Epithelial cell of esophagus (primary cell): ENCODE measurements around the gene YTHDC1.

ENCODE experiments used
- DNase-seq: peaks from one replicate; pipeline ENCODE4 v3.0.0; 2010; ENCODE audit warnings: low read depth
- H3K4me3 ChIP-seq: 2 replicates; pipeline ENCODE4 v1.5.1; 2011; ENCODE audit warnings: mild to moderate bottlenecking, low read length, control low read depth
- TF ChIP-seq, protein P1 (sequence below): IDR thresholded peaks from 2 replicates; pipeline ENCODE4 v1.5.1; 2011; ENCODE audit warnings: low read depth, mild to moderate bottlenecking, low read length, control low read depth, inconsistent platforms; ENCODE audit not compliant: insufficient read depth; ENCODE audit errors: missing control alignments

The YTHDC1 gene

DNA sequence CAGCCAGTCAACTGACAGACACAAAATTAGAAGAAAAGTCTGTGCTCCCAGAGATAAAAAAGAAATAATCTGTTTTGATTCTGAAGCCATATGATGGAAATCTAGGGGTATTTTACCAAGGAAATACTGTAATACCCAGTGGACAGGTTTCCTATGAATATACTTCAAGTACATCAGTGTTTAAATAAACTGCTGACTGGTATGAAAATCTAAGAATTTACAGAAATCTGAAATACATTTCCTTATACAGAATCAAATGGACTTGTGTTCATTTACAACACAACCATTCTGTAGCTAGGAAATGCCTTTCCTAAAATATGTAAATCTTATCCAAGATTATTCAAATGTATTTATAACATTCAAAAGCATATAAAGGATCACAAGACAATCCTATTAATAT, 13.4 kb downstream of the YTHDC1 start:
- TF ChIP-seq, protein P1, sequence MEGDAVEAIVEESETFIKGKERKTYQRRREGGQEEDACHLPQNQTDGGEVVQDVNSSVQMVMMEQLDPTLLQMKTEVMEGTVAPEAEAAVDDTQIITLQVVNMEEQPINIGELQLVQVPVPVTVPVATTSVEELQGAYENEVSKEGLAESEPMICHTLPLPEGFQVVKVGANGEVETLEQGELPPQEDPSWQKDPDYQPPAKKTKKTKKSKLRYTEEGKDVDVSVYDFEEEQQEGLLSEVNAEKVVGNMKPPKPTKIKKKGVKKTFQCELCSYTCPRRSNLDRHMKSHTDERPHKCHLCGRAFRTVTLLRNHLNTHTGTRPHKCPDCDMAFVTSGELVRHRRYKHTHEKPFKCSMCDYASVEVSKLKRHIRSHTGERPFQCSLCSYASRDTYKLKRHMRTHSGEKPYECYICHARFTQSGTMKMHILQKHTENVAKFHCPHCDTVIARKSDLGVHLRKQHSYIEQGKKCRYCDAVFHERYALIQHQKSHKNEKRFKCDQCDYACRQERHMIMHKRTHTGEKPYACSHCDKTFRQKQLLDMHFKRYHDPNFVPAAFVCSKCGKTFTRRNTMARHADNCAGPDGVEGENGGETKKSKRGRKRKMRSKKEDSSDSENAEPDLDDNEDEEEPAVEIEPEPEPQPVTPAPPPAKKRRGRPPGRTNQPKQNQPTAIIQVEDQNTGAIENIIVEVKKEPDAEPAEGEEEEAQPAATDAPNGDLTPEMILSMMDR: no peak
- no peak for DNase-seq

DNA sequence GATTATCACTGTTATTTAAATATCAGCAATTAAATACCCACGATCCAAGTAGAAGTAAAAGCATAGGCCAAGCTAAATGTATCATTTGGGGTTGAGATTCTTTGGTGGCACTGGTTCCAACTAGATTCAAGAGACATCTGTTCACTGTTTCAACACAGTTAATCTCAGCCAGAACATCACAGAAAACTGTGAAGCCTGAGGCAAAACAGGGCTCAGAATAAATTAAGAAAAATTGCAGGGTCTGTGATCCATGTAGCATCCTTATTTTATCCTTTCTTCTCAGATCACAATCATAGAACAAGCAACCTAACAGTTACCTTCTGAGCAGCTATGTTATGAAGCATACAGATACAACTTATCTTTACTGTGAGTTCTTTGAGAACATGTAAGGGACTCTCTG, 23.7 kb downstream of the YTHDC1 start:
- no peak for DNase-seq
- TF ChIP-seq, protein P1: no peak
- H3K4me3 ChIP-seq: no peak overlapping the region

More for the DNA sequence above, 13.4 kb downstream of the YTHDC1 start:
- no peak overlapping the region for H3K4me3 ChIP-seq

DNA sequence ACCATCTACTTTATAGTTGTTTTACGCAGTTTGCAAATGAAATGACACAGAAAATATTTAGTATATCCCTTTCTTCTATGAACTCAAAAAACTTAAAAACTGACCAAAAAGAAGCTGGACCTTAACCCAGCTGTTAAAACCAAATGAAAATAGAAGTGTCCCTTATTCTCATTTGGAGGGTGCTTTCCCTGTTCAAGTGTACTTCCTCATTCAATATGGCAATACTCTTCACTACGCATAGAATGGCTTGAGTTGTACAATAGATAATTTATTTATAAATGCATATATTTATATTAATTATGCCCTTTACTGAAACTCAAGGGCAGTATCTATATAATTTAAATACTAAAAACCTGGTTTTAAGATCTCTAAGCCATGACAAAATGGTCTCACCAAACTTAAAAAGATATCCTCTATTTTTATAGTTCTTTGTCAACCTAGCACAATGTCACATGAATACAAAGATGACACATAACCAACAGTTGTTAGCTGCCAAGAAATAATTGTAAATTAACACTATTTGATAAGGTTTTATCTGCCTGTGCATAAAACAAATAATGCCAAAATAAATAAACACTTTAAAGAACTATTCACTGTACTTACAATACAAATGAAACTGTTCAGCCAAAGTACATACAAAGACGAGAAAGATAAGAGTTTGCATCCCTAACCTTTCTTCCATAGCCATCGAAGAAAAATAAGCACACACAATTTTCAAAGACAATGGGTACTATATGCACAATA, 25.2 kb downstream of the YTHDC1 start:
- no peak overlapping the region for H3K4me3 ChIP-seq
- DNase-seq: no peak
- TF ChIP-seq, protein P1: no peak

DNA sequence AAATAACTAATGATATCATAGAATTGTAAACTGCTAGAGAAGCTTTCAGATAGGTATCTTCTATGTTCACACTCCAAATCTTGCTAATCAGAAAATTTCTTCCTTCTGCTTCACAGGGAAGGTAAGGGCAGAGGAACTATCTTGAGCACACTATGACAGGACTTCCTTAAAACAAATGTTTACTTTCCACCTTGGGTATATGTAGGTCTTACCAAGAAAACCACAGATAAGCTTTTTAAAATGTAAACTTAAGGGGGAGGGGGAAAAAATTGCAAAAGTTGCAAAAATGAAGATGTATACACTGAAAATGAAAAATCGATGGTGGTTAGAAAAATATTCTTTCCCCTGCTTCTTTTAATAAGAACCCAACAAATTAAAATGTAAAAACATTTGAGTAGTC, 30.9 kb downstream of the YTHDC1 start:
- H3K4me3 ChIP-seq: no peak overlapping the region
- TF ChIP-seq, protein P1: no peak
- no peak for DNase-seq

DNA sequence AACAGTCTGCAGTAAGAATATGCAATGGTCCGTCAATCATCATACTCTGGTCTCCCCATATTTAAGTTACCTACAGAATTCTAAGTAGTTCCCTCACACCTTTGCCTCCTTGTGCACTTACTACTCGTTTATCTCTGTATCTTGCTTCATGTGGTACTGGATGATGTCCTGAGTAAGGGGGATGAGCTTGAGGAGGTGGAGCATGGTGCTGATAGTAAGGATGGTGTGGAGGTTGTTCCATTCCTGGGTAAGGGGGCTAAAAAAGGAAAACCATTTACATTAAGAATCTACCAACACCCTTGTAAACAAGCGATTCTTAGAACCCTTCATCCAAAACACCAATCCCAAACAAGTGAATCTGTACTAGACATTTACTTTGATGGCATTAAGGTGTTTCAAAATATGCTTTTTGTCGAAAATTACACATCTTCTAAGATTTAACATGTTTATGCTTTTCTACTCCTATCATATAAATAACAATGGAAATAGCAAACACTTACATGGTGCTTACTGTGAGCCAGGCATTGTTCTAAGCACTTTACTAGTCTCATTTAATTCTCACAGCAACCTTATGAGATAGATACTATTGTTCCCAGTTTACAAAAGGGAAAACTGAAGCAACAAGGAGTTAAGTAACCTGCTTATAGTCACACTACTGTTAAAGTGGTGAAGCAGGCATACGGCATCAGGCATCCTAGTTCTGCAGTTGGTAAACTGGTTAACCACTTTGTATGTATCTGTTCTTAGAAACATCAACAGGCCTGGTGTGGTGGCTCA, 33.5 kb downstream of the YTHDC1 start:
- TF ChIP-seq, protein P1: no peak
- H3K4me3 ChIP-seq: no peak overlapping the region
- DNase-seq: no peak

DNA sequence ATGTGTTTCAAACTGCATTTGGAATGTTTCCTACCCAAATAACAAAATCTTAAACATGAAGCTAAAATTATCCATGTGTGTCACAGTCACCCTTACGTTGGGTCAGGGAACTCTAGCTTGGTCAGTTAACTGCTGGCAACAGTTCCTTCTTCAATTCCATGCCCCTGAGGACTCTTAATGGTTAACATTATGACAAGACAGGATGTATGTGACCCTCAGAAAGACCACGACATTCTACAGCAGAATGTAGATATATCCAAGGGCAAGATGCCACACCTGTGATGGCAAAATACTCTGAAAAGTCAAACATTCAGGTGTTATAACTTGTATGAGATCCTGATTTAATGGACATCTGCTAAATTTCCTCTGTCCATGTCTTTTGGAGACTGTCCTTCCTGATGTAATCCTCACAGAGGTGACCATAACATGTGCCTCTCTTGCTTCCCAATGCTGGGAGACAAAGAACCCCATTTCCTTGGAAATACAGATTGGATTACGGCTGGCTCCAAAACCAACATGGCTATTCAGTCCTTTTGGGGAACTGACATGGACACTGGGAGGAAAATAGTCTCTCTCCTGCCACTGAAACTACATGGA, 39.1 kb downstream of the YTHDC1 start:
- no peak for DNase-seq
- H3K4me3 ChIP-seq: no peak overlapping the region
- TF ChIP-seq, protein P1: no peak

DNA sequence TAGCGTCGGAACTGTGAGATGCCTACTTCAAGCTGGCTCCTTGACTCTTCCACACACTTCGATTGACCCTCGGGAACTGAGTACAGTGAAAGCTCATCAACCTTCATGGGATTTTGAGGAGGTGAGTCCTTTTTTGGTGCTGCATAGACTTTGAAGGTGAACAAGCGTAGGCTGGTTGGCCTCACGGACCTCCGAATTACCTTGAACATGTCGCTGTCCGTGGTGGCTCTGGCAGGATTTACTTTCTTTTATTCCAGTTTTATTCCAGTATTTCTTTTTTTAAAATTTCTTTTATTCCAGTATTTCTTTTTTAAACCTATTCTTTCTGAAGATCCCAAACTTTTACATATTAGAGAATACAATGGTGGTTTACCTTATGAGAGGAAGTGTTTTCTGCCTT, 45.2 kb downstream of the YTHDC1 start:
- TF ChIP-seq, protein P1: no peak
- H3K4me3 ChIP-seq: no peak overlapping the region
- no peak for DNase-seq
